Upper lobe of right lung (tissue), 1 donor: ENCODE data around the gene FANCC. TPM values are rescaled to one million over a fixed set of nuclear protein-coding genes. Genes with fewer than 3 reads are reported as not detected.

Source experiments
- ATAC-seq: fragments of 200-7000 bp; cut with Tn5 transposase; one replicate; pipeline ENCODE4 v1.9.1; 2020; ENCODE audit warnings: mild to moderate bottlenecking, moderate library complexity
- DNase-seq: peaks from one replicate; pipeline ENCODE4 v3.0.0-alpha.2; 2020
- H3K27ac ChIP-seq: fragments of 200-600 bp; one replicate; pipeline ENCODE4 v1.8.0; 2022
- H3K27me3 ChIP-seq: fragments of 200-600 bp; one replicate; pipeline ENCODE4 v1.8.0; 2022; ENCODE audit warnings: mild to moderate bottlenecking
- H3K36me3 ChIP-seq: fragments of 200-600 bp; one replicate; pipeline ENCODE4 v1.8.0; 2022
- H3K4me1 ChIP-seq: fragments of 200-600 bp; one replicate; pipeline ENCODE4 v1.8.0; 2022
- H3K4me3 ChIP-seq: fragments of 200-600 bp; one replicate; pipeline ENCODE4 v1.8.0; 2022; ENCODE audit warnings: mild to moderate bottlenecking
- H3K9me3 ChIP-seq: fragments of 200-600 bp; one replicate; pipeline ENCODE4 v1.8.0; 2022
- intact Hi-C: fragments of 100-400 bp; cut with DNase I; formaldehyde crosslinking; loops from one replicate; pipeline ENCODE4 v1.11.0; 2022
- total RNA-seq: library from RNA; stranded (reverse); fragmentation: NEBNext Ultra II Directional; extraction: Animal tissue kit (Norgen Biotek cat#: 25700); gene quantifications from one replicate; pipeline ENCODE4 v1.2.1, GENCODE V29; 2021
- TF ChIP-seq, protein P1 (sequence below): fragments of 200-600 bp; IDR thresholded peaks from one replicate; pipeline ENCODE4 v1.8.0; 2022; ENCODE audit warnings: antibody characterized with exemption
- donor health status: DM: no; HTN: yes; CAD: no; lungs with severe emphysema.

The FANCC gene
- total RNA-seq, 1 donor from 2014 or later: 13.5 TPM

DNA sequence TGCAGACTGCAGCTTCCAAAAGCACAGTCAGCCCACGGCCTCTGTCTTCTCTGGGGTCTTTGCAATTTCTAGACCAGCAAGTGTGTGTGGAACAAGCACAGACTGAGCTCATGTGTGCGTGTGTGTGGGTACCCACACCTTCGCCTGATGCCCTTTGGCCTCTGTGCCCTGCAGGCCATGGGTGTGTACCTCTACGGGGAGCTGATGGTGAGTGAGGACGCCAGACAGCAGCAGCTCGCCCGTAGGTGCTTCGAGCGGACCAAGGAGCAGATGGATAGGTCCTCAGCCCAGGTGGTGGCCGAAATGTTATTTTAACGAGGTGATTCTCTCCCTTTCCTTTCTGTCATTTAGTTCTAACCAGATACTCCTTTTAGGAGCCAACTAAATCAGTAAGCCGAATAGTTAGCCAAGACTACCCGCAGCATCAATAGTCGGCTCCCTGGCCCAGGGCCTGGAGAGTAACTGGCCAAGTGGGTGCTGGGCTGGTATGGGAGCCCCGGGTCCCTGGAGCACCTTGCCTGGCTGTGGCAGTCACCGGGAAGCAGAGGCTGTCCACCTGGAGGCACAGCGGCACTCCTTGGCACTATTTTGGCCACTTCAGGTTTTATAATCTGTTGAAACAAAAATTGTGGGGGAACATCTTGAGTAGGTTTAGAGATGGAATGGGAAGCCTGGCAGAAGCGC is 235.0 kb downstream of the FANCC start:
- no peak overlapping the region for H3K27ac ChIP-seq
- intact Hi-C loops: no loop called here
- no peaks in the 10 kb centered on the region for H3K9me3 ChIP-seq
- TF ChIP-seq, protein P1, sequence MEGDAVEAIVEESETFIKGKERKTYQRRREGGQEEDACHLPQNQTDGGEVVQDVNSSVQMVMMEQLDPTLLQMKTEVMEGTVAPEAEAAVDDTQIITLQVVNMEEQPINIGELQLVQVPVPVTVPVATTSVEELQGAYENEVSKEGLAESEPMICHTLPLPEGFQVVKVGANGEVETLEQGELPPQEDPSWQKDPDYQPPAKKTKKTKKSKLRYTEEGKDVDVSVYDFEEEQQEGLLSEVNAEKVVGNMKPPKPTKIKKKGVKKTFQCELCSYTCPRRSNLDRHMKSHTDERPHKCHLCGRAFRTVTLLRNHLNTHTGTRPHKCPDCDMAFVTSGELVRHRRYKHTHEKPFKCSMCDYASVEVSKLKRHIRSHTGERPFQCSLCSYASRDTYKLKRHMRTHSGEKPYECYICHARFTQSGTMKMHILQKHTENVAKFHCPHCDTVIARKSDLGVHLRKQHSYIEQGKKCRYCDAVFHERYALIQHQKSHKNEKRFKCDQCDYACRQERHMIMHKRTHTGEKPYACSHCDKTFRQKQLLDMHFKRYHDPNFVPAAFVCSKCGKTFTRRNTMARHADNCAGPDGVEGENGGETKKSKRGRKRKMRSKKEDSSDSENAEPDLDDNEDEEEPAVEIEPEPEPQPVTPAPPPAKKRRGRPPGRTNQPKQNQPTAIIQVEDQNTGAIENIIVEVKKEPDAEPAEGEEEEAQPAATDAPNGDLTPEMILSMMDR: no peak
- no peak for ATAC-seq
- no peak overlapping the region for H3K4me3 ChIP-seq
- peaks cover 64% of the 10 kb centered on the region for H3K36me3 ChIP-seq
- peak; percentile 34 for DNase-seq
- no peaks in the 10 kb centered on the region for H3K27me3 ChIP-seq
- peaks cover 9% of the 10 kb centered on the region for H3K4me1 ChIP-seq

DNA sequence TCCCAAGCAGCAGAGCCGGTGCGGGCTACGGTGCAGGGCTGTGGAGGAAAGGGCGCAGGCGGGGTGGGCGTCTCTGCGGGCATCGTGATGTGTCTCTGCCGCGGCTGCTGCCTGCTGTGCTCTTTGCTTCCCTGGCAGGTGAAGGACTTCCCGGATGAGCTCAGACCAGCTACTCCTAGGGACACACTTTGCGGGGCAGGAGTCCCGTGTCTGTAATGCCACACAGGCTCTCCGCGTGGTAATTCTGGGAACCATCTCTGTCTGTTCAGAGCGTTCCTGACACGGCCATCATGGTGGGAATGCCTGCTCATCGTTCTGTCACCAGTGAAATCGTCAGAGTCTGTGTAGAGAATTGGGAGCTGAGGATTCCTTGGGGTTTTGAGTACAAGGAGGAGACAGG is 235.5 kb downstream of the FANCC start:
- no peak overlapping the region for H3K4me3 ChIP-seq
- H3K36me3 ChIP-seq: peaks cover 64% of the 10 kb centered on the region
- no peaks in the 10 kb centered on the region for H3K27me3 ChIP-seq
- no peaks in the 10 kb centered on the region for H3K9me3 ChIP-seq
- ATAC-seq (no peak), DNase-seq (peak; percentile 37)
- peaks cover 14% of the 10 kb centered on the region for H3K4me1 ChIP-seq
- TF ChIP-seq, protein P1: no peak
- H3K27ac ChIP-seq: no peak overlapping the region
- intact Hi-C loops: no loop called here

DNA sequence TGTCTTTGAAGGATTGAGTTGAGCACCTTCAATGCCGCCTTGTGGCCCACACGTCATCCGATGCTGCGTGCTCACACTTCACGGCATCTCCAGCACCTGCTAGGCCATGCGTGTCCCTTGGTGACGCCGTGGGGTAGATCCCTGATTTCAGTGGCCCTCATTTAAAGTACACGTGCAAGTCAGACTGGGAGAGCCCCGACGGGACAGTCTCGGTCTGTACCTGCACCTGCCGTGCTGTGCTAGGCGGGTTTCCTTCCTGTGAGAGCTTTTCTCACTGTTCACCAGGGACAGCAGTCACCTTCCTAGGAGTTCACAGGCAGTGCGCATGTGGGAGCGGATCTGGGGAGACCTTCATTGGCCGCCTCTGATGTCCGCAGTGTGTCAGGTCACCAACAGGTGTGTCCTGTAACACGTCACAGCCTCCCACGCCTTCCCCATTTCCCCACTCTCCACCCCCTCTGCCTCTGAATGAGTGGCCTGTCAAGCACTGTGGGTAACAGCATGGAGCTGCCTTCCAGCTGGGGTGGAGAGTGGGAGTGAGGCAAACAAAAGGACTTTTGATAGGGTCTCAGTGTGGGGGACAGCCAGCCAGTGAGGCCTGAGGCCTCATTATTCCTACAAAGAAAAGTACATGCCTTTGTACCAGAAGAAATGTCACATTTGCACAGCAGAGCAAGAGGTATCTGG is 236.4 kb downstream of the FANCC start:
- ATAC-seq (no peak), DNase-seq (peak; percentile 49)
- no peak overlapping the region for H3K4me3 ChIP-seq
- intact Hi-C loops: no loop called here
- no peaks in the 10 kb centered on the region for H3K9me3 ChIP-seq
- peaks cover 17% of the 10 kb centered on the region for H3K4me1 ChIP-seq
- H3K27me3 ChIP-seq: no peaks in the 10 kb centered on the region
- H3K36me3 ChIP-seq: peaks cover 57% of the 10 kb centered on the region
- no peak overlapping the region for H3K27ac ChIP-seq
- TF ChIP-seq, protein P1: no peak

DNA sequence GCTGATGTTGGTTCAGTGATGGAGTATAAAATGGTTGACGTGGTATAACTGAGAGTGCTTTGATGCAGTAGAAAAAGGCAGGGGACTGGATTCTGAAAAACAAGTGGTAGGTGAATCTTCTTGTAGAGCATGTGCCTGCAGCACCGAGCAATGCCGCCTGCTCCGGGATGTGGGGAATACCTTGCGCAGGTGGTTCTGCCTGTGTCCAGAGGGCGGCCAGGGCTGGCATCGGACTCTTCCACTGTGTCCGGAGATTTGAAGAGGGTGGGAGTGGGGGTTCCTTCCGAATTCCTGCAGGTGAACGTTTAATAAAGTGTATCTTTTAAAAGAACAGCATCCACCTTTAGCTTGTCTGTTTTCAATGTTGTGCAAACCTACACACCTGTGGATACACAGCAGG is 238.0 kb downstream of the FANCC start:
- peaks cover 17% of the 10 kb centered on the region for H3K4me1 ChIP-seq
- TF ChIP-seq, protein P1: no peak
- DNase-seq (peak; percentile 59), ATAC-seq (no peak)
- no peaks in the 10 kb centered on the region for H3K9me3 ChIP-seq
- peaks cover 44% of the 10 kb centered on the region for H3K36me3 ChIP-seq
- intact Hi-C loops: no loop called here
- no peak overlapping the region for H3K4me3 ChIP-seq
- no peak overlapping the region for H3K27ac ChIP-seq
- H3K27me3 ChIP-seq: no peaks in the 10 kb centered on the region

DNA sequence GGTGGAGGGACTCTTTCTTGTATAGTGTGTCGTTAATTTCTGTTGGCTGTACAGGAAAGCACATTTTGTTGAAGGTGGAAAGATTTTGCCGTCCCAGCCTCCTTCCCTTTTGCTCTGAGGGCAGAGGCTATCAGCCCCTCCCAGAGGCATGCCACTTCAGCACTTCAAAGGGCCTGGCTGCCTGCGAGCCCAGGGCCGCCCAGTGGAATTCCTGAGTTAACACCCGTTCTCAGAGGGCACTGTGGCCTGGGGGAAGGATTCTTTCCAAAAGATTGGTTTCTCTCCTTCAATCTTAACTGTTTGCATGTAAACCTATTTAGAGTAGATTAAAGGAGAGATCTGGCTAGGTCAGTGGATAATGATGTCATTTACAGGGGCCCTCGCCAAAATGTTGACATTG is 238.6 kb downstream of the FANCC start:
- DNase-seq: peak; percentile 83

More for the DNA sequence above, 238.6 kb downstream of the FANCC start:
- TF ChIP-seq, protein P1: peak; percentile 26
- no peak overlapping the region for H3K4me3 ChIP-seq
- peak overlapping the region; percentile 68 for H3K27ac ChIP-seq
- intact Hi-C loops: no loop called here
- H3K9me3 ChIP-seq: no peaks in the 10 kb centered on the region
- H3K27me3 ChIP-seq: no peaks in the 10 kb centered on the region
- peak; percentile 88 for ATAC-seq
- peaks cover 17% of the 10 kb centered on the region for H3K4me1 ChIP-seq
- H3K36me3 ChIP-seq: peaks cover 42% of the 10 kb centered on the region
